Right lobe of liver (tissue), 6 donors: ENCODE measurements around the gene PDE6B. TPM values are rescaled to one million over a fixed set of nuclear protein-coding genes. Genes with fewer than 3 reads are reported as not detected.
A peak's percentile ranks its signal among the peaks of the same experiment; 100 is the strongest.

Source experiments
- ATAC-seq, 4 donors: fragments of 200-7000 bp; cut with Tn5 transposase; one replicate each; pipeline ENCODE4 v1.9.1; 2020; ENCODE audit warnings: mild to moderate bottlenecking in 4 of 4, moderate library complexity in 4 of 4
- DNase-seq, 3 donors: peaks; one replicate each; pipeline ENCODE4 v3.0.0-alpha.2; 2020
- H3K27ac ChIP-seq, 3 donors: fragments of 200-600 bp; one replicate each; pipeline ENCODE4 v1.8.0; 2022
- H3K27me3 ChIP-seq, 2 donors: fragments of 200-600 bp; one replicate each; pipeline ENCODE4 v1.8.0; 2022
- H3K36me3 ChIP-seq, 4 donors: fragments of 200-600 bp; sonication (generic) in 1 of 4; one replicate each; pipeline versions ENCODE4 v1.5.1 to v1.8.0; 2017 to 2022; ENCODE audit warnings: control low read depth in 1 of 4
- H3K4me1 ChIP-seq, 4 donors: fragments of 200-600 bp; sonication (generic) in 1 of 4; one replicate each; pipeline versions ENCODE4 v1.5.1 to v1.8.0; 2017 to 2022; ENCODE audit warnings: control low read depth in 1 of 4
- H3K4me3 ChIP-seq, 3 donors: fragments of 200-600 bp; one replicate each; pipeline ENCODE4 v1.8.0; 2022
- H3K9me3 ChIP-seq, 4 donors: fragments of 200-600 bp; sonication (generic) in 1 of 4; one replicate each; pipeline versions ENCODE4 v1.5.1 to v1.8.0; 2017 to 2022; ENCODE audit warnings: control low read depth in 1 of 4
- POLR2A ChIP-seq: fragments of 450-650 bp; IDR thresholded peaks from one replicate; pipeline ENCODE4 v1.6.1; 2017; ENCODE audit warnings: antibody characterized with exemption, mild to moderate bottlenecking
- WGBS: methylation state at CpG from one replicate; pipeline ENCODE4 v1.1.6; 2018; ENCODE audit warnings: low coverage, low lambda C conversion rate; ENCODE audit not compliant: insufficient coverage; ENCODE audit errors: missing lambda C conversion rate; 5-methylcytosine and 5-hydroxymethylcytosine counted together
- intact Hi-C, 2 donors: fragments of 100-400 bp; cut with DNase I; formaldehyde crosslinking; loops; one replicate each; pipeline versions ENCODE4 v1.11.2 to v1.14.1; 2022
- total RNA-seq, 6 experiments: library from RNA; depleted of rRNA in 2 of 6; stranded (reverse); fragments of >200 nt in 2 of 6; fragmentation: NEBNext Ultra II Directional in 3 of 6; extraction: Animal tissue kit (Norgen Biotek cat#: 25700) in 3 of 6; gene quantifications; one replicate each; pipeline versions ENCODE4 v1.1.0 to v1.2.4, GENCODE V29; 2016 to 2023
- TF ChIP-seq, protein P1 (sequence below), 4 donors: fragments of 200-600 bp in 3 of 4; fragments of 450-650 bp in 1 of 4; IDR thresholded peaks; one replicate each; pipeline versions ENCODE4 v1.5.1 to v1.8.0; 2016 to 2022; ENCODE audit warnings: antibody characterized with exemption in 4 of 4, mild to moderate bottlenecking in 2 of 4
- donor health status: DM: no; HTN: yes; CAD: no.
- donor health status: DM: no; HTN: no; CAD: no.
- donor health status: DM: no; HTN: no; CAD: no.
- donor health status: DM: no; HTN: yes; CAD: no.
- donor health status: DM: no; HTN: yes; CAD: no.

Gene PDE6B
- total RNA-seq, 6 experiments from 2014 or later, result 0.24 to 1.9 (median 0.76) TPM; not detected in 1

DNA sequence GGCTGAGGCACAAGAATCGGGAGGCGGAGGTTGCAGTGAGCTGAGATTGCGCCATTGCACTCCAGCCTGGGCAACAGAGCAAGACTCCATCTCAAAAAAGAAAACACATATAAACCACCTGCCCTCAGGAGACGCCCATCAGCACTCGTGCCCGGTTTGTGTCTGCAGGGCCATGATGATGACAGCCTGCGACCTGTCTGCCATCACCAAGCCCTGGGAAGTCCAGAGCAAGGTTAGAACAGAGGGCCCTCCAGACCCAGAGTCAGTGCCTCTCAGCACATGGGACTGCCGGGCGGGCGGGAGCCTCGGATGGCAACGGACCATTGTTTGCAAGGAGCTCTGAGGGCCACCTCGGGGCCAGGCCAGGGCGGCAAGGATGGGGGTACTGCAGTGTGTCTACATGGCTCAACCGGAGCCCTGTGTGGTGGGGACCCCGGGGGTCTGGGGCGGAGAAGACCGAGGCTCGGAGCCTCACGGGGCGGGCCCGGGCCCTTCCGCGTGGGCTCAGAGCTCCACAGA, 39.4 kb downstream of the PDE6B start:
- TF ChIP-seq, protein P1, sequence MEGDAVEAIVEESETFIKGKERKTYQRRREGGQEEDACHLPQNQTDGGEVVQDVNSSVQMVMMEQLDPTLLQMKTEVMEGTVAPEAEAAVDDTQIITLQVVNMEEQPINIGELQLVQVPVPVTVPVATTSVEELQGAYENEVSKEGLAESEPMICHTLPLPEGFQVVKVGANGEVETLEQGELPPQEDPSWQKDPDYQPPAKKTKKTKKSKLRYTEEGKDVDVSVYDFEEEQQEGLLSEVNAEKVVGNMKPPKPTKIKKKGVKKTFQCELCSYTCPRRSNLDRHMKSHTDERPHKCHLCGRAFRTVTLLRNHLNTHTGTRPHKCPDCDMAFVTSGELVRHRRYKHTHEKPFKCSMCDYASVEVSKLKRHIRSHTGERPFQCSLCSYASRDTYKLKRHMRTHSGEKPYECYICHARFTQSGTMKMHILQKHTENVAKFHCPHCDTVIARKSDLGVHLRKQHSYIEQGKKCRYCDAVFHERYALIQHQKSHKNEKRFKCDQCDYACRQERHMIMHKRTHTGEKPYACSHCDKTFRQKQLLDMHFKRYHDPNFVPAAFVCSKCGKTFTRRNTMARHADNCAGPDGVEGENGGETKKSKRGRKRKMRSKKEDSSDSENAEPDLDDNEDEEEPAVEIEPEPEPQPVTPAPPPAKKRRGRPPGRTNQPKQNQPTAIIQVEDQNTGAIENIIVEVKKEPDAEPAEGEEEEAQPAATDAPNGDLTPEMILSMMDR (IDR thresholded peaks at IDR 0.05), result no peak
- TF ChIP-seq POLR2A, result no peak
- ATAC-seq, result no peak
- Histone ChIP-seq H3K4me1 (no peaks in the 10 kb centered on the region), H3K36me3 (no peaks in the 10 kb centered on the region), H3K4me3 (no peak overlapping the region), H3K27ac (no peak overlapping the region), H3K9me3 (no peaks in the 10 kb centered on the region), H3K27me3 (no peaks in the 10 kb centered on the region)
- intact Hi-C loops, result no loop called here
- WGBS, result 87% methylated on average over 3 of the region's 24 CpGs
- DNase-seq, result peak in 2 of 3 donors; percentile 21 to 39

DNA sequence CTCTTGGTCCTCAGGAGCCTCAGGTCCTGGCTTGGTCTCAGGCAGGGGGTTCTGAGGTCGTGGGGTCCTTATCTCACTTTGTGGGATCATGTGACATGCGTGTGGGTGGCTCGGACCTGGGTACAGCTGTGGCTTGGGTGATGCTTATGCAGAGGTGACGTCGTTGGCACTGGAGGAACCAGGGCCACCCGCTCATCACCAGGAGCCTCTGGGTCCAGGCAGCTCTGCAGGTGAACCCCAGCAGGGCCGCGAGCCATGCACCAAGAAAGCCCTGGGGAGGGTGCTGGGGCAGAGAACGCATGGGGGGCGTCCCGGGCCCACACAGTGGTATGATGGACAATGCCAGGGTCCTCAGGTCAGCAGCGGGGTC, 40.0 kb downstream of the PDE6B start:
- H3K27ac ChIP-seq, result no peak overlapping the region
- no peaks in the 10 kb centered on the region for H3K27me3 ChIP-seq
- H3K9me3 ChIP-seq, result no peaks in the 10 kb centered on the region
- peak in 2 of 3 donors; percentile 11 to 42 for DNase-seq
- H3K36me3 ChIP-seq, result no peaks in the 10 kb centered on the region
- TF ChIP-seq POLR2A, result no peak
- TF ChIP-seq, protein P1 (IDR thresholded peaks at IDR 0.05), result no peak
- no peaks in the 10 kb centered on the region for H3K4me1 ChIP-seq
- no peak overlapping the region for H3K4me3 ChIP-seq
- no CpG with 5 or more reads among the region's 12 CpGs for WGBS
- intact Hi-C loops, result no loop called here
- ATAC-seq, result peak in 1 of 4 donors; percentile 4

GRCh38 chr4:665751-666435, 40.5 kb downstream of the PDE6B start:
- Histone ChIP-seq H3K27ac (no peak overlapping the region), H3K36me3 (peaks cover 0 to 4% (median 0%) of the 10 kb centered on the region in 4 donors), H3K4me1 (no peaks in the 10 kb centered on the region), H3K9me3 (no peaks in the 10 kb centered on the region), H3K4me3 (no peak overlapping the region), H3K27me3 (no peaks in the 10 kb centered on the region)
- intact Hi-C loops, result no loop called here
- no peak for TF ChIP-seq POLR2A
- TF ChIP-seq, protein P1 (IDR thresholded peaks at IDR 0.05), result no peak
- DNase-seq, result peak in 2 of 3 donors; percentile 17 to 49
- peak in 2 of 4 donors; percentile 5 to 15 for ATAC-seq
- 40% methylated on average over 1 of the region's 22 CpGs for WGBS

- TF ChIP-seq, protein P1 (IDR thresholded peaks at IDR 0.05), result no peak
- no peak for TF ChIP-seq POLR2A
- intact Hi-C loops, result no loop called here
- peak in 2 of 3 donors; percentile 18 to 46 for DNase-seq
- WGBS, result 40% methylated on average over 1 of the region's 22 CpGs
- ATAC-seq, result peak in 1 of 4 donors; percentile 4
- H3K27ac ChIP-seq, result no peak overlapping the region
- peaks cover 0 to 5% (median 2%) of the 10 kb centered on the region in 4 donors for H3K36me3 ChIP-seq
- no peak overlapping the region for H3K4me3 ChIP-seq
- H3K4me1 ChIP-seq, result no peaks in the 10 kb centered on the region
- H3K9me3 ChIP-seq, result no peaks in the 10 kb centered on the region
- H3K27me3 ChIP-seq, result no peaks in the 10 kb centered on the region
These were observed 41.0 kb downstream of the PDE6B start for GRCh38 chr4:666436-666810.
